HepG2 (cell line): ENCODE measurements around the gene U2AF2. TPM values are rescaled to one million over a fixed set of nuclear protein-coding genes. Genes with fewer than 3 reads are reported as not detected.
A peak's percentile ranks its signal among the peaks of the same experiment; 100 is the strongest.

Experiments used
- ATAC-seq: fragments of 200-7000 bp; cut with Tn5 transposase; 3 replicates; pipeline ENCODE4 v1.9.1; 2020; ENCODE audit warnings: mild to moderate bottlenecking, moderate library complexity
- BruUV-seq: library from RNA; stranded (reverse); fragments of 400-500 nt; replicated peaks from 2 replicates; lab custom pipeline; 2021; lab: Mats Ljungman, UMichigan
- CTCF ChIA-PET: fragments of 300-600 bp; formaldehyde crosslinking; extraction: SDS; loops from one replicate; lab custom pipeline; 2021; ENCODE audit warnings: low total read pairs, inconsistent platforms, low intra/inter-chr PET ratio; lab: Yijun Ruan, JAX
- POLR2A ChIA-PET: fragments of 350-600 bp; sonication (Branson Sonifier 250); formaldehyde crosslinking; loops from one replicate; lab custom pipeline; 2020; ENCODE audit warnings: antibody characterized with exemption, inconsistent platforms; lab: Yijun Ruan, JAX
- DNase-seq: peaks from one replicate; pipeline ENCODE4 v3.0.0-alpha.2; 2015; ENCODE audit warnings: low spot score
- FAIRE-seq: peaks from 3 replicates; lab custom pipeline; 2011; peaks lifted over from hg19 to GRCh38; lab: Jason Lieb, UNC
- H2AFZ ChIP-seq: one replicate; pipeline ENCODE4 v1.6.1; 2011; ENCODE audit warnings: low read length, inconsistent platforms
- H3K27ac ChIP-seq: fragments of 300-600 bp; 3 replicates; pipeline ENCODE4 v1.8.0; 2011; ENCODE audit warnings: mixed run types, mild to moderate bottlenecking, mixed read lengths, low read length, inconsistent platforms; ENCODE audit not compliant: insufficient read depth; ENCODE audit errors: extremely low read length
- H3K27me3 ChIP-seq, 2 experiments: fragments of 200-600 bp in 1 of 2; 2 replicates in 1 of 2; 3 replicates in 1 of 2; pipeline versions ENCODE4 v1.6.0 to v1.8.0; 2011; ENCODE audit warnings: low read length in 2 of 2, mild to moderate bottlenecking in 2 of 2, moderate library complexity in 2 of 2, inconsistent platforms in 1 of 2; ENCODE audit not compliant: insufficient read depth in 2 of 2, control insufficient read depth in 1 of 2
- H3K36me3 ChIP-seq, 2 experiments: fragments of 200-600 bp in 1 of 2; replicated peaks in 1 of 2; 2 replicates in 1 of 2; 3 replicates in 1 of 2; pipeline versions ENCODE4 v1.5.1 to v1.8.0; 2011; ENCODE audit warnings: low read length in 2 of 2, inconsistent platforms in 1 of 2; ENCODE audit not compliant: insufficient read depth in 2 of 2, control insufficient read depth in 1 of 2
- H3K4me1 ChIP-seq: 2 replicates; pipeline ENCODE4 v1.5.1; 2012; ENCODE audit warnings: low read length, inconsistent platforms; ENCODE audit not compliant: insufficient read depth
- H3K4me2 ChIP-seq: 2 replicates; pipeline ENCODE4 v1.6.0; 2011; ENCODE audit warnings: low read depth, low read length, inconsistent platforms
- H3K4me3 ChIP-seq, 3 experiments: fragments of 200-600 bp in 1 of 3; sonication (generic), shearing (Covaris generic) in 1 of 3; replicated peaks in 1 of 3; 2 replicates each; pipeline ENCODE4 v1.5.1; 2011 to 2016; ENCODE audit warnings: low read length in 3 of 3, inconsistent platforms in 2 of 3, low read depth in 2 of 3, mild to moderate bottlenecking in 2 of 3, control low read depth in 1 of 3, mixed read lengths in 1 of 3; ENCODE audit not compliant: insufficient read depth in 1 of 3
- H3K79me2 ChIP-seq: one replicate; pipeline ENCODE4 v1.6.1; 2011; ENCODE audit warnings: low read length, inconsistent platforms; ENCODE audit not compliant: insufficient read depth
- H3K9ac ChIP-seq: 2 replicates; pipeline ENCODE4 v1.6.0; 2011; ENCODE audit warnings: mild to moderate bottlenecking, low read depth, low read length, inconsistent platforms; ENCODE audit not compliant: insufficient read depth
- H3K9me3 ChIP-seq: 2 replicates; pipeline ENCODE4 v1.5.1; 2012; ENCODE audit warnings: mild to moderate bottlenecking, low read length
- H4K20me1 ChIP-seq: 2 replicates; pipeline ENCODE4 v1.6.0; 2011; ENCODE audit warnings: inconsistent platforms, mild to moderate bottlenecking, low read length, moderate library complexity; ENCODE audit not compliant: insufficient read depth
- AGO2 ChIP-seq: fragments of 200-400 bp; formaldehyde crosslinking; optimal IDR thresholded peaks from 2 replicates; pipeline ENCODE3; 2017; ENCODE audit warnings: mild to moderate bottlenecking, low read depth, low read length, moderate library complexity
- MAFK ChIP-seq, 2 experiments: IDR thresholded peaks in 1 of 2; conservative IDR thresholded peaks in 1 of 2; 2 replicates each; pipeline ENCODE4 v1.6.1; 2011; ENCODE audit warnings: improper control_type of control experiment in 2 of 2, low read length in 2 of 2
- REXO4 ChIP-seq: sonication (generic); formaldehyde crosslinking; IDR thresholded peaks from 2 replicates; pipeline ENCODE4 v1.8.0; 2022; ENCODE audit warnings: missing genetic modification reagents, mild to moderate bottlenecking, borderline replicate concordance
- SMARCE1 ChIP-seq: fragments of 450-650 bp; IDR thresholded peaks from 2 replicates; pipeline ENCODE4 v1.6.1; 2017; ENCODE audit warnings: borderline replicate concordance
- XRCC5 ChIP-seq: fragments of 200-400 bp; formaldehyde crosslinking; optimal IDR thresholded peaks from 2 replicates; pipeline ENCODE3; 2017; ENCODE audit warnings: mild to moderate bottlenecking, low read length
- ZBTB8A ChIP-seq: sonication (generic); formaldehyde crosslinking; IDR thresholded peaks from 2 replicates; pipeline ENCODE4 v1.4.0; 2020; ENCODE audit warnings: mild to moderate bottlenecking, low read depth, missing genetic modification reagents, borderline replicate concordance
- WGBS: methylation state at CpG from one replicate; pipeline ENCODE4 v1.1.6; 2017; ENCODE audit warnings: low lambda C conversion rate; 5-methylcytosine and 5-hydroxymethylcytosine counted together
- in situ Hi-C: cut with HindIII; loops from 2 replicates; pipeline ENCODE4 v1.10.0; 2017; ENCODE audit warnings: low pct_unique_long_range_greater_than_20kb; ENCODE audit not compliant: extremely low pct_ligation_motif_present
- intact Hi-C: fragments of 100-400 bp; cut with micrococcal nuclease; formaldehyde crosslinking; loops from one replicate; pipeline ENCODE4 v1.10.0; 2022; ENCODE audit not compliant: unreplicated experiment
- polyA plus RNA-seq, 8 experiments: library from polyadenylated mRNA; depleted of rRNA in 3 of 8; stranded (reverse) in 7 of 8; unstranded in 1 of 8; fragments of >200 nt; fragmentation: Illumina TruSeq in 4 of 8; extraction: Trizol in 4 of 8; gene quantifications; 2 replicates each; pipeline versions ENCODE4 v1.2.1 to v1.2.3, GENCODE V29; 2011 to 2016; ENCODE audit warnings: low read depth in 4 of 8, missing spikeins in 1 of 8, mixed read lengths in 1 of 8; ENCODE audit not compliant: insufficient read depth in 1 of 8
- total RNA-seq, 5 experiments: library from RNA; depleted of rRNA; stranded (reverse); fragments of >200 nt; fragmentation: Illumina TruSeq; extraction: Trizol; gene quantifications; 2 replicates each; pipeline ENCODE4 v1.2.3, GENCODE V29; 2016; ENCODE audit warnings: low read depth in 1 of 5

U2AF2 gene
- total and polyA plus RNA-seq, 2 of the 13 experiments (the other 11 are each of a cell fraction or from before 2014, with no cell fraction given): 84.3 to 124 TPM

GRCh38 chr19:55650602-55651230 lies 4.1 kb upstream of the U2AF2 start:
- no peak overlapping the region for H3K4me3 ChIP-seq
- H3K9me3 ChIP-seq: no peaks in the 10 kb centered on the region
- H3K4me2 ChIP-seq: no peak overlapping the region
- no peak overlapping the region for H2AFZ ChIP-seq
- FAIRE-seq: no peak
- 95% methylated on average over 16 of the region's 17 CpGs for WGBS
- H3K79me2 ChIP-seq: peaks cover 10% of the 10 kb centered on the region
- H3K4me1 ChIP-seq: peaks cover 29% of the 10 kb centered on the region
- ATAC-seq: no peak
- H3K27me3 ChIP-seq: no peaks in the 10 kb centered on the region; a peak in 1 of 5 replicates
- H3K9ac ChIP-seq: no peak overlapping the region
- DNase-seq: no peak
- CTCF ChIA-PET: no interaction called here
- H4K20me1 ChIP-seq: peaks cover 5% of the 10 kb centered on the region; the same call in 1 of the 2 replicates
- in situ Hi-C loops: no loop called here
- no TSS peak for BruUV-seq
- POLR2A ChIA-PET: no interaction called here
- no peaks in the 10 kb centered on the region for H3K36me3 ChIP-seq
- TF ChIP-seq MAFK (conservative IDR thresholded peaks at IDR 0.05 in 1 of 2, IDR thresholded peaks at IDR 0.05 in 1 of 2; ENCODE audit: low read length in 2 of 2): no peak
- no peak for TF ChIP-seq REXO4
- TF ChIP-seq XRCC5: no peak
- TF ChIP-seq SMARCE1: no peak
- intact Hi-C loops: no loop called here
- H3K27ac ChIP-seq: no peak overlapping the region

- Histone ChIP-seq H3K27me3 (no peaks in the 10 kb centered on the region; a peak in 1 of 5 replicates), H3K9me3 (no peaks in the 10 kb centered on the region), H3K4me2 (no peak overlapping the region), H2AFZ (no peak overlapping the region), H4K20me1 (peaks cover 10% of the 10 kb centered on the region), H3K36me3 (no peaks in the 10 kb centered on the region), H3K4me1 (peaks cover 26% of the 10 kb centered on the region), H3K9ac (no peak overlapping the region), H3K79me2 (peaks cover 15% of the 10 kb centered on the region), H3K4me3 (no peak overlapping the region), H3K27ac (no peak overlapping the region)
- intact Hi-C loops (no loop called here), in situ Hi-C loops (no loop called here)
- BruUV-seq: no TSS peak
- WGBS: 88% methylated on average over 18 of the region's 18 CpGs
- ATAC-seq (no peak), FAIRE-seq (no peak), DNase-seq (no peak)
- POLR2A ChIA-PET: no interaction called here
- CTCF ChIA-PET: no interaction called here
- TF ChIP-seq AGO2 (peak; percentile 32), ZBTB8A (CRISPR knock-in tag) (no peak)
Observed at GRCh38 chr19:55651236-55651635, 3.6 kb upstream of the U2AF2 start.
